Thyroid gland (tissue), 4 donors: ENCODE results near the gene TTC22. TPM values are rescaled to one million over a fixed set of nuclear protein-coding genes. Genes with fewer than 3 reads are reported as not detected.

Source experiments
- DNase-seq, 2 donors: peaks; one replicate each; pipeline ENCODE4 v3.0.0-alpha.2; 2019
- H3K27ac ChIP-seq, 3 donors: fragments of 200-600 bp; sonication (generic); 1 replicate in 2 of 3; 2 replicates in 1 of 3; pipeline ENCODE4 v1.5.1; 2016 to 2019; ENCODE audit warnings: mild to moderate bottlenecking in 1 of 3, moderate library complexity in 1 of 3
- H3K27me3 ChIP-seq: fragments of 200-600 bp; sonication (generic); one replicate; pipeline ENCODE4 v1.5.1; 2019
- H3K36me3 ChIP-seq, 2 donors: fragments of 200-600 bp; sonication (generic); one replicate each; pipeline ENCODE4 v1.5.1; 2016 to 2019
- H3K4me1 ChIP-seq, 2 donors: fragments of 200-600 bp; sonication (generic); one replicate each; pipeline ENCODE4 v1.5.1; 2017 to 2019
- H3K4me3 ChIP-seq, 3 donors: fragments of 200-600 bp; sonication (generic); replicated peaks in 1 of 3; 1 replicate in 2 of 3; 2 replicates in 1 of 3; pipeline ENCODE4 v1.5.1; 2016; ENCODE audit warnings: mild to moderate bottlenecking in 1 of 3
- H3K9me3 ChIP-seq: fragments of 200-600 bp; sonication (generic); one replicate; pipeline ENCODE4 v1.5.1; 2017
- CTCF ChIP-seq, 6 experiments: fragments of 200-600 bp in 3 of 6; fragments of 450-650 bp in 3 of 6; sonication (generic) in 3 of 6; IDR thresholded peaks; one replicate each; pipeline ENCODE4 v1.5.1; 2016 to 2019; ENCODE audit warnings: antibody characterized with exemption in 6 of 6, mild to moderate bottlenecking in 2 of 6, inconsistent platforms in 1 of 6, moderate library complexity in 1 of 6
- POLR2A ChIP-seq, 2 donors: fragments of 450-650 bp; IDR thresholded peaks; one replicate each; pipeline ENCODE4 v1.6.1; 2017; ENCODE audit warnings: antibody characterized with exemption in 2 of 2, mild to moderate bottlenecking in 2 of 2, moderate library complexity in 1 of 2
- WGBS, 2 donors: methylation state at CpG; one replicate each; pipeline ENCODE4 v1.1.5; 2017; 5-methylcytosine and 5-hydroxymethylcytosine counted together
- intact Hi-C: fragments of 100-400 bp; cut with DNase I; formaldehyde crosslinking; loops from one replicate; pipeline ENCODE4 v1.15.1; 2023
- total RNA-seq, 4 donors: library from RNA; depleted of rRNA; stranded (reverse); fragments of >200 nt; gene quantifications; one replicate each; pipeline ENCODE4 v1.2.3, GENCODE V29; 2016

The TTC22 gene
- total RNA-seq, 4 donors from 2014 or later = 8.0 to 14.0 (median 11.1) TPM

- no peak for DNase-seq
- H3K36me3 ChIP-seq = peaks cover 8 to 19% of the 10 kb centered on the region in 2 donors
- H3K27me3 ChIP-seq = no peaks in the 10 kb centered on the region
- H3K4me1 ChIP-seq = no peaks in the 10 kb centered on the region
- no peak overlapping the region for H3K27ac ChIP-seq
- intact Hi-C loops = no loop called here
- no peaks in the 10 kb centered on the region for H3K9me3 ChIP-seq
- TF ChIP-seq CTCF (IDR thresholded peaks at IDR 0.05) = no peak
- no peak for TF ChIP-seq POLR2A (IDR thresholded peaks at IDR 0.05)
- 84 to 93% methylated on average over 3 to 4 of the region's 4 CpGs for WGBS, 2 donors
- no peak overlapping the region for H3K4me3 ChIP-seq
Observed at GRCh38 chr1:54745864-54746263, 55.3 kb downstream of the TTC22 start.

DNA sequence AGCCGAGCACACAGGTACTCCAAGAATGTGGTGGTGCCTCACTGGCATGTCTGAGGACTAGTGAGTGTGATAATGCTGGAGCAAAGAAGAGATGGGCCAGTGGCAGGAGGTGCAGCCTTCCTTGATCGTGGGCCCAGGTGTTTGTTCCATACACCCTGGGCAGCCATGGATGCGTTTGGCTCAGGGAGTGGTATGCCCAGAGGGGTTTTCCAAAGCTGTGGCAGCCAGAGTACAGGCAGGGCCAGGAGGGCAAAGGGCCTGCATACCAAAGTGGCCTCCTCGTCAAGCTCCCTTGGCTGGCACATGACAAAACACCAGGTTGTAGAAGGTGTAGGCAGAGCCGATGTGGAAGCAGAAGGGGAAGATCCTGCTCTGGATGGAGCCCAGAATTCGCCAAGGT lies 55.8 kb downstream of the TTC22 start:
- H3K9me3 ChIP-seq = no peaks in the 10 kb centered on the region
- peaks cover 12 to 23% of the 10 kb centered on the region in 2 donors for H3K36me3 ChIP-seq
- no peak overlapping the region for H3K27ac ChIP-seq
- WGBS, 2 donors = 86 to 92% methylated on average over 5 to 6 of the region's 6 CpGs
- no peak overlapping the region for H3K4me3 ChIP-seq
- no peaks in the 10 kb centered on the region for H3K27me3 ChIP-seq
- H3K4me1 ChIP-seq = no peaks in the 10 kb centered on the region
- intact Hi-C loops = no loop called here
- no peak for TF ChIP-seq CTCF (IDR thresholded peaks at IDR 0.05)
- no peak for TF ChIP-seq POLR2A (IDR thresholded peaks at IDR 0.05)
- no peak for DNase-seq

- peaks cover 12 to 29% of the 10 kb centered on the region in 2 donors for H3K36me3 ChIP-seq
- no peak for TF ChIP-seq CTCF (IDR thresholded peaks at IDR 0.05)
Observed at GRCh38 chr1:54744696-54745095, 56.4 kb downstream of the TTC22 start.

DNA sequence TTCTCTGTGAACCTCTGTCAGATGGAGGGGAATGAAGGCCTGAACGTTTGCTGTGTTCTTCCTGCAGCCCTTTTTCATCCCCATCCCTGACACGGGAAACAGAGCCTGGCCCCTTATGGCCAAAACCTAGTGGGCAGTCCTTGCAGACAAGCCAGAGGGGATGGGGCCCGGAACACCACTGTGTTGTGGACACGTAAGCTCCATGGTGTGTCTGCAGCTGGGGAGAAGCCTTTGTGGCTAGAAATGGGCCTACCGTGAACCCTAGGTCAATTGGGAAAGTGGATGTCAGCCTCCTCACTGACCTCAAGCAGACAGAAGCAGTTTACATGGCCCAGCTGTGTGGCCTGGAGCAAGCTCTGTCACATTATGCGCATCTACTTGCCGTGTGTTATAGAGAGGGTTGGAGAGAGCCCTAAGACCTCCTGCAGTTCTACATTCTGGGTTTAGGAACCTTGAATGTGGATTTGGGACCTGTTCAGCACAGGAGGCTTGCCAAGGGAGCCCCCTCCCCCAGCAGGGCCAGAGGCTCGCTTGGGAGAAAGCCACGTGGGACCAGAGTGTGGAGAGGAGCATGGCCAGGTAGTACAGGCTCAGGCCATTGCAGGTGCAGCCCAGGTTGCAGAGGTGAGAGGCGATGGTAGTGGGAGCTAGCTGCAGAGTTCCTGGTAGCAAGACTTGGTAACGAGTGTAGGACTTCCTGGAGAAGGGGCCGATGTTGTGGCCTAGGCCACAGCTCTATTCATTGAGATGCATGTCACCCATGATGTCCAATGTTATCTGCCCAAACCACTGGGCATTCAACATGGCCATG lies 57.5 kb downstream of the TTC22 start:
- intact Hi-C loops = no loop called here
- TF ChIP-seq CTCF (IDR thresholded peaks at IDR 0.05) (no peak), POLR2A (IDR thresholded peaks at IDR 0.05) (no peak)
- H3K4me1 ChIP-seq = no peaks in the 10 kb centered on the region
- WGBS, 2 donors = 77 to 93% methylated on average over 10 of the region's 12 CpGs
- H3K27me3 ChIP-seq = no peaks in the 10 kb centered on the region
- no peaks in the 10 kb centered on the region for H3K9me3 ChIP-seq
- H3K4me3 ChIP-seq = no peak overlapping the region
- no peak overlapping the region for H3K27ac ChIP-seq
- H3K36me3 ChIP-seq = peaks cover 22 to 38% of the 10 kb centered on the region in 2 donors
- no peak for DNase-seq

More at GRCh38 chr1:54744696-54745095, 56.4 kb downstream of the TTC22 start:
- H3K4me1 ChIP-seq = no peaks in the 10 kb centered on the region
- DNase-seq = no peak
- H3K27ac ChIP-seq = no peak overlapping the region
- no peaks in the 10 kb centered on the region for H3K9me3 ChIP-seq
- 97% methylated on average over 3 of the region's 3 CpGs; no CpG with 5 or more reads in 1 of the 2 donors for WGBS, 2 donors
- no peaks in the 10 kb centered on the region for H3K27me3 ChIP-seq
- H3K4me3 ChIP-seq = no peak overlapping the region
- intact Hi-C loops = no loop called here

- no peak for TF ChIP-seq CTCF (IDR thresholded peaks at IDR 0.05)
- TF ChIP-seq POLR2A (IDR thresholded peaks at IDR 0.05) = no peak
- Histone ChIP-seq H3K4me1 (no peaks in the 10 kb centered on the region), H3K4me3 (no peak overlapping the region), H3K36me3 (peaks cover 32 to 51% of the 10 kb centered on the region in 2 donors), H3K9me3 (no peaks in the 10 kb centered on the region), H3K27me3 (no peaks in the 10 kb centered on the region), H3K27ac (no peak overlapping the region)
- WGBS, 2 donors = 73 to 77% methylated on average over 4 of the region's 4 CpGs
- no peak for DNase-seq
- intact Hi-C loops = no loop called here
Observed at GRCh38 chr1:54742282-54742681, 58.8 kb downstream of the TTC22 start.
